HEK293T (cell line): ENCODE measurements around the gene CCL1.
A peak's percentile ranks its signal among the peaks of the same experiment; 100 is the strongest.

Experiments used
- CTCF ChIA-PET: fragments of 350-600 bp; formaldehyde crosslinking; extraction: SDS; loops from one replicate; lab custom pipeline; 2021; ENCODE audit warnings: antibody characterized with exemption, inconsistent platforms; lab: Yijun Ruan, JAX
- POLR2A ChIA-PET: fragments of 350-600 bp; formaldehyde crosslinking; extraction: SDS; loops from one replicate; lab custom pipeline; 2020; ENCODE audit warnings: antibody characterized with exemption, inconsistent platforms; lab: Yijun Ruan, JAX
- DNase-seq: peaks from one replicate; pipeline ENCODE4 v3.0.0; 2012; ENCODE audit warnings: mixed read lengths; ENCODE audit errors: extremely low spot score
- ARNT ChIP-seq: fragments of 450-650 bp; IDR thresholded peaks from 2 replicates; pipeline ENCODE4 v1.6.1; 2017; ENCODE audit warnings: mild to moderate bottlenecking
- BHLHE40 ChIP-seq: fragments of 450-650 bp; IDR thresholded peaks from 2 replicates; pipeline ENCODE4 v1.6.1; 2016; ENCODE audit warnings: mild to moderate bottlenecking, moderate library complexity, borderline replicate concordance
- CTBP1 ChIP-seq: fragments of 450-650 bp; IDR thresholded peaks from 2 replicates; pipeline ENCODE4 v1.6.1; 2016; ENCODE audit warnings: borderline replicate concordance
- ELF4 ChIP-seq: fragments of 450-650 bp; IDR thresholded peaks from 2 replicates; pipeline ENCODE4 v1.6.1; 2017; ENCODE audit warnings: antibody characterized with exemption
- FOXA1 ChIP-seq: fragments of 450-650 bp; IDR thresholded peaks from 2 replicates; pipeline ENCODE4 v1.6.1; 2016; ENCODE audit warnings: mild to moderate bottlenecking
- FOXK2 ChIP-seq: fragments of 450-650 bp; IDR thresholded peaks from 2 replicates; pipeline ENCODE4 v1.6.1; 2016; ENCODE audit warnings: mild to moderate bottlenecking
- FOXM1 ChIP-seq: fragments of 450-650 bp; IDR thresholded peaks from 2 replicates; pipeline ENCODE4 v1.6.1; 2017; ENCODE audit warnings: mild to moderate bottlenecking, borderline replicate concordance
- HDGF ChIP-seq: fragments of 450-650 bp; IDR thresholded peaks from 2 replicates; pipeline ENCODE4 v1.6.1; 2017; ENCODE audit warnings: antibody characterized with exemption, borderline replicate concordance
- L3MBTL2 ChIP-seq: fragments of 450-650 bp; conservative IDR thresholded peaks from 2 replicates; pipeline ENCODE4 v1.6.1; 2016; ENCODE audit warnings: mild to moderate bottlenecking
- LEF1 ChIP-seq: fragments of 450-650 bp; IDR thresholded peaks from 2 replicates; pipeline ENCODE4 v1.6.1; 2017; ENCODE audit warnings: mild to moderate bottlenecking, borderline replicate concordance
- NFRKB ChIP-seq: fragments of 450-650 bp; IDR thresholded peaks from 2 replicates; pipeline ENCODE4 v1.6.1; 2016; ENCODE audit warnings: mild to moderate bottlenecking, moderate library complexity
- SP1 ChIP-seq: fragments of 450-650 bp; IDR thresholded peaks from 2 replicates; pipeline ENCODE4 v1.6.1; 2017
- SUZ12 ChIP-seq: fragments of 450-650 bp; IDR thresholded peaks from 2 replicates; pipeline ENCODE4 v1.6.1; 2016; ENCODE audit warnings: mild to moderate bottlenecking
- TARDBP ChIP-seq: fragments of 450-650 bp; IDR thresholded peaks from 2 replicates; pipeline ENCODE4 v1.6.1; 2016
- ZNF384 ChIP-seq: fragments of 450-650 bp; IDR thresholded peaks from 2 replicates; pipeline ENCODE4 v1.6.1; 2016
- TF ChIP-seq, protein P1 (sequence below): fragments of 450-650 bp; IDR thresholded peaks from 2 replicates; pipeline ENCODE4 v1.6.1; 2016

CCL1 gene

DNA sequence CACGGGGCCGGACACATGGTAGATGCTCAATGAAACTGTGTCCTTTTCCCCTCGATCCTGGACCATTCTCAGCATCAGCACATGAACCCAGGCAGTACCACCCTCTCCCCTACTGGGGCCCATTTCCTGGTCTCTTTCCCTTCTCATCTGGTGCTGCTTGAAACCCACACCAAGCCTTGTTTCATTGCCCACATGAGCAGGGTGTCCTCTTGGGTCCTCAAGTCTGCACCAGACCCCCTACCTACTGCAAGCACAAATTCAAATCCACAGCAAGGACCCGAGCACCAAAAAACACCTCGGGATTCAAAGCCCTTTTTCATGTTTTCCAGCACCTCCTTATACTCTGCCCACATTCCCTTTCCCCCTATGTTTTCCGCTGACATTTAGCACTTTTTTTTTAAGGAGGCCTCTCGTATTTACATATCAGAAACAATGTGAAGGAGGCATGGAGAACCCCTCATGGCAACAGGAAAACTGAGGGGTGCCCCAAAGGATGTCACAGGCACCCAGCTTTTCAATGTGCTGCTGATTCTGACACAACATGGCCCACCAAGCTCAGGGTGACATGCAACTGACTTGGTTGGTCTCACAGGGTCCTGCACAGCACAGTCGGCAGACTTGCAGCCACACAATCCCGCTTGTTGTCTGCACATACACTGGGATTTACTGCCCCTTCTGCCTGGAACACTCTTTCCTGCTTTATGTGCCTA, 4.6 kb upstream of the CCL1 start:
- DNase-seq, result no peak
- CTCF ChIA-PET, result no interaction called here
- POLR2A ChIA-PET, result no interaction called here
- TF ChIP-seq SP1, result no peak
- TF ChIP-seq ELF4, result no peak
- no peak for TF ChIP-seq ZNF384
- no peak for TF ChIP-seq CTBP1

- DNase-seq, result no peak
- CTCF ChIA-PET, result interaction anchor here (0.6 kb wide), 1 partner anchor 21 kb away, joined by 6 read pairs; no protein-coding TSS in a partner anchor
These were observed 3.6 kb upstream of the CCL1 start for GRCh38 chr17:34366529-34367107.

GRCh38 chr17:34366010-34366409, 3.0 kb upstream of the CCL1 start:
- ChIA-PET CTCF (no interaction called here), POLR2A (no interaction called here)
- no peak for DNase-seq
- TF ChIP-seq ZNF384 (no peak), ARNT (no peak), FOXA1 (no peak), ELF4 (no peak), BHLHE40 (no peak), CTBP1 (no peak), FOXK2 (no peak), LEF1 (no peak), SUZ12 (no peak), HDGF (no peak), NFRKB (no peak), FOXM1 (no peak)
- TF ChIP-seq, protein P1, sequence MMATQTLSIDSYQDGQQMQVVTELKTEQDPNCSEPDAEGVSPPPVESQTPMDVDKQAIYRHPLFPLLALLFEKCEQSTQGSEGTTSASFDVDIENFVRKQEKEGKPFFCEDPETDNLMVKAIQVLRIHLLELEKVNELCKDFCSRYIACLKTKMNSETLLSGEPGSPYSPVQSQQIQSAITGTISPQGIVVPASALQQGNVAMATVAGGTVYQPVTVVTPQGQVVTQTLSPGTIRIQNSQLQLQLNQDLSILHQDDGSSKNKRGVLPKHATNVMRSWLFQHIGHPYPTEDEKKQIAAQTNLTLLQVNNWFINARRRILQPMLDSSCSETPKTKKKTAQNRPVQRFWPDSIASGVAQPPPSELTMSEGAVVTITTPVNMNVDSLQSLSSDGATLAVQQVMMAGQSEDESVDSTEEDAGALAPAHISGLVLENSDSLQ, result no peak

More at GRCh38 chr17:34366529-34367107, 3.6 kb upstream of the CCL1 start:
- POLR2A ChIA-PET, result no interaction called here
- TF ChIP-seq L3MBTL2, result no peak
- no peak for TF ChIP-seq ARNT

GRCh38 chr17:34365340-34365739, 2.3 kb upstream of the CCL1 start:
- TF ChIP-seq L3MBTL2 (no peak), LEF1 (no peak), BHLHE40 (no peak), NFRKB (no peak), ARNT (no peak), SUZ12 (no peak), FOXA1 (no peak), HDGF (no peak), TARDBP (no peak), FOXM1 (no peak), ZNF384 (no peak), SP1 (no peak), ELF4 (no peak), FOXK2 (no peak), CTBP1 (no peak)
- TF ChIP-seq, protein P1, result no peak
- DNase-seq, result no peak
- CTCF ChIA-PET, result no interaction called here
- POLR2A ChIA-PET, result no interaction called here

GRCh38 chr17:34364751-34365150, 1.7 kb upstream of the CCL1 start:
- ChIA-PET CTCF (interaction anchor here (1.3 kb wide), 1 partner anchor 164 kb away, joined by 5 read pairs; no protein-coding TSS in a partner anchor), POLR2A (no interaction called here)
- DNase-seq, result no peak
- no peak for TF ChIP-seq ZNF384
- TF ChIP-seq ELF4, result no peak
- no peak for TF ChIP-seq SUZ12
- no peak for TF ChIP-seq HDGF
- TF ChIP-seq CTBP1, result no peak
- TF ChIP-seq, protein P1, result no peak

DNA sequence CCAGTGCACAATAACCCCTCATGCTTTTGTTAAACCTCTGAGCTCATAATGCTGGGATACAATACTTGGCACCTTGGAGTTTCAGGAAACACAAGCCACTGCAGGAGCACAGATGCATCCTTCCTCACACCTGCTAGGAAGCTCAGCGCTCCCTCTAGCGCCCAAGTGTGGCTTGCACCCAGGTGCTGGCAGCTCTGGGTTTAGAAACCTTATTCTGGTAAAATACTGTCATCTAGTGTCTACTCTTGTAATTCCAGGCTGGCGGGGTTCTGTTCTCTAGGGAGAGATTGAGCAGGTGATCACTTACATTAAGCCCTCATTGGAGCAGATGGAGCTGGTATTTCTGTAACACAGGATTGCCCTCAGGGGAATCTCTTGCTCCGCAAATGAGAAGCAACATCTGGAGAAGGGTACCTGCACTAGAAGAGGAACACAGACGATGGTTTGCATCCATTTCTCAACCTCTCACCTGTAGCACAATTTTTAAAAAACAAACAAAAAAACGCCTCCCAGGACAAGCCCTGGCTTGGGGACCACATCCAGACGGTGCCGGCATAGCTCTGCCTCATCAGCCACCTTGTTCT, 1.5 kb downstream of the CCL1 start:
- TF ChIP-seq FOXM1 (no peak), FOXK2 (no peak), TARDBP (no peak)
- TF ChIP-seq, protein P1, result no peak
- POLR2A ChIA-PET, result no interaction called here
- DNase-seq, result peak; percentile 69
- CTCF ChIA-PET, result interaction anchor here (0.6 to 4.5 kb wide), 29 partner anchors 11 to 822 kb away, joined by 3 to 75 read pairs (median 4); no protein-coding TSS in a partner anchor
